Osteocyte (in vitro differentiated cells): Measurements from ENCODE around the gene TBC1D28. TPM values are rescaled to one million over a fixed set of nuclear protein-coding genes. Genes with fewer than 3 reads are reported as not detected.
"Not testable (repeated sequence)": the region's sequence is repeated elsewhere in the genome, so short reads cannot be mapped to it uniquely, and the experiment has no call there.

Experiments
- DNase-seq: peaks from one replicate; pipeline ENCODE4 v3.0.0; 2021; ENCODE audit warnings: mixed read lengths; ENCODE audit not compliant: unreplicated experiment; ENCODE audit errors: extremely low spot score
- H3K27ac Mint-ChIP-seq: one replicate; pipeline ENCODE4 v1.8.0; 2021; ENCODE audit warnings: mild to moderate bottlenecking, mixed read lengths; ENCODE audit not compliant: unreplicated experiment
- H3K27me3 Mint-ChIP-seq: one replicate; pipeline ENCODE4 v1.8.0; 2021; ENCODE audit warnings: mixed read lengths; ENCODE audit not compliant: unreplicated experiment
- H3K36me3 Mint-ChIP-seq: one replicate; pipeline ENCODE4 v1.8.0; 2021; ENCODE audit warnings: mixed read lengths; ENCODE audit not compliant: unreplicated experiment
- H3K4me1 Mint-ChIP-seq: one replicate; pipeline ENCODE4 v1.8.0; 2021; ENCODE audit warnings: mixed read lengths; ENCODE audit not compliant: unreplicated experiment
- H3K4me3 Mint-ChIP-seq: one replicate; pipeline ENCODE4 v1.8.0; 2021; ENCODE audit warnings: mild to moderate bottlenecking, moderate library complexity, mixed read lengths; ENCODE audit not compliant: unreplicated experiment
- H3K9me3 Mint-ChIP-seq: one replicate; pipeline ENCODE4 v1.8.0; 2021; ENCODE audit warnings: mixed read lengths; ENCODE audit not compliant: unreplicated experiment
- CTCF ChIP-seq: fragments of 200-600 bp; sonication (generic); IDR thresholded peaks from 2 replicates; pipeline ENCODE4 v1.5.0; 2021; ENCODE audit warnings: antibody characterized with exemption, mild to moderate bottlenecking, moderate library complexity
- total RNA-seq: library from RNA; stranded (reverse); gene quantifications from 2 replicates; pipeline ENCODE4 v1.2.1, GENCODE V29; 2021

TBC1D28 gene
- total RNA-seq, 1 donor from 2014 or later, result not detected

DNA sequence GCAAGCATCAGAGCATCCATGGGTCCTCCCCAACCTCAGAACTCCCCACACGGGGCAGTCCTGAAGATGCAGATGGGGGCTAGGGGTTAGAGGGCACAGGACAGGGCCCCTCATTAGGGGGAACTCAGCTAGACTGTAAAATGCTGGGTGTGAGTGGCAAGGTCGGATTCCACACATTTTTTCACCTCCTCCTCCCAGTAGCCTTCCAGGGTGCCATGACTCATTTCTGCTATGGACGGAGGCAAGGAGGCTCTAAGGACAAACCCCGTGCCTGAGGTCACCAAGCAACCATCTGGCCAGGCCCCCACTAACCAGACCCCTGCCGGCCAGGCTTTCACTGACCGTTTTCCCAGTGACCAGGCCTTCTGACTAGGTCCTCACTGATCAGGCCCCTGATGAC lies 1.1 kb downstream of the TBC1D28 start:
- not testable (repeated sequence) for H3K27ac Mint-ChIP-seq, H3K27me3 Mint-ChIP-seq, DNase-seq, H3K9me3 Mint-ChIP-seq, H3K36me3 Mint-ChIP-seq, H3K4me1 Mint-ChIP-seq, H3K4me3 Mint-ChIP-seq

GRCh38 chr17:18638357-18638756 lies 5.8 kb downstream of the TBC1D28 start:
- H3K4me3 Mint-ChIP-seq, H3K36me3 Mint-ChIP-seq, DNase-seq, H3K9me3 Mint-ChIP-seq, H3K27me3 Mint-ChIP-seq, H3K4me1 Mint-ChIP-seq, H3K27ac Mint-ChIP-seq: not testable (repeated sequence)

GRCh38 chr17:18636237-18636636 lies 8.0 kb downstream of the TBC1D28 start:
- H3K27me3 Mint-ChIP-seq, H3K36me3 Mint-ChIP-seq, H3K4me1 Mint-ChIP-seq, H3K4me3 Mint-ChIP-seq, H3K9me3 Mint-ChIP-seq, H3K27ac Mint-ChIP-seq, DNase-seq: not testable (repeated sequence)

DNA sequence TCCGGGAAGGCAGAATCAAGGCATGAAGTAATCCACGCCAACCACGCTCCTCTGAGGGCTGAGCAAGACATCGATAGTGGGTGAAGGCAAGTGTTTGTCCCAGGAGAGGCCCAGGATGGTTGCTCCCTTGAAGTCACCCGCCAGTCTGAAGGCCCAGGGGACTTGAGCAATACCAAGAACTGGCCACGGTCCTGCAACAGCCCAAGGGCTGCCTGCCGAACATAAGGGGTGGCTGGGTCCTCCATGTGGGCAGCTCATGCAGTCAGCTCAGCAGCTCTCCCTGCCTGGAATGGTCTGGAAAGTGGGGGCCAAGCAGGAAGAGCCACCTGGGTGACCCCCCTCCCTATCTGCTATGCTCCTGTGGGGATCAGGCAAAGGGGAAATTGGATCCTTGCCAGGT lies 8.4 kb downstream of the TBC1D28 start:
- H3K4me1 Mint-ChIP-seq, H3K27me3 Mint-ChIP-seq, H3K9me3 Mint-ChIP-seq, H3K27ac Mint-ChIP-seq, H3K36me3 Mint-ChIP-seq, DNase-seq, H3K4me3 Mint-ChIP-seq: not testable (repeated sequence)

- not testable (repeated sequence) for H3K9me3 Mint-ChIP-seq, H3K4me3 Mint-ChIP-seq, H3K27ac Mint-ChIP-seq, H3K4me1 Mint-ChIP-seq, DNase-seq, H3K27me3 Mint-ChIP-seq, H3K36me3 Mint-ChIP-seq
These were observed 9.5 kb downstream of the TBC1D28 start for GRCh38 chr17:18634550-18635263.

GRCh38 chr17:18626152-18626870 lies 17.9 kb downstream of the TBC1D28 start:
- peaks cover 8% of the 10 kb centered on the region for H3K27me3 Mint-ChIP-seq
- DNase-seq, result peak; percentile 65

DNA sequence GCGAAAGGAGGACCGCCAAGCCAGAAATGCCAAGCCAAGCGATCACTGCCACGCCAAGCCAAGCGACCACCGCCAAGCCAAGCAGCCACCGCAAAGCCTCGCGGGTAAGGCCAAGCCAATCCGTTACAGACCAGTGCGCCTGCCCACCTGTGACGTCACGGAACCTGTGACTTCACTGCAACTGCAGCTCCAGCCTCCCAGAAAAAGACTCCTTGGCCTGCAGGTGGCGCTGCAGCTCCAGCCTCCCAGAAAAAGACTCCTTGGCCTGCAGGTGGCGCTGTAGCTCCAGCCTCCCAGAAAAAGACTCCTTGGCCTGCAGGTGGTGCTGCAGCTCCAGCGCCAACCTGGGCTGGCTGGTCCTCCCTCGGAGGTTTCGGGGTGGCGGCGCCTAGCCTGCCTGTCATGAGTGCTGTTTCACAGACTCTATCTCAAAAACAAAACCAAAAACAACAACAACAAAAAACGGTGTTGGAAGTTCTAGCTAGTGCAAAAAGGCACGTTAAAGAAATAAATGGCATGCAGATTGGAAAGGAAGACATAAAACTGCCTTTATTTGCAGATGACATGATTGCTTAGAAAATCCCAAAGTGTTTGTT lies 18.6 kb downstream of the TBC1D28 start:
- H3K9me3 Mint-ChIP-seq, H3K36me3 Mint-ChIP-seq, H3K4me3 Mint-ChIP-seq, H3K27ac Mint-ChIP-seq, H3K27me3 Mint-ChIP-seq, H3K4me1 Mint-ChIP-seq: not testable (repeated sequence)
- TF ChIP-seq CTCF, result peak; percentile 68
- DNase-seq, result peak; percentile 81

More at GRCh38 chr17:18626152-18626870, 17.9 kb downstream of the TBC1D28 start:
- no peak for TF ChIP-seq CTCF
- no peak overlapping the region for H3K4me3 Mint-ChIP-seq
- H3K9me3 Mint-ChIP-seq, result no peaks in the 10 kb centered on the region
- no peaks in the 10 kb centered on the region for H3K36me3 Mint-ChIP-seq
- H3K27ac Mint-ChIP-seq, result no peak overlapping the region
- no peaks in the 10 kb centered on the region for H3K4me1 Mint-ChIP-seq

DNA sequence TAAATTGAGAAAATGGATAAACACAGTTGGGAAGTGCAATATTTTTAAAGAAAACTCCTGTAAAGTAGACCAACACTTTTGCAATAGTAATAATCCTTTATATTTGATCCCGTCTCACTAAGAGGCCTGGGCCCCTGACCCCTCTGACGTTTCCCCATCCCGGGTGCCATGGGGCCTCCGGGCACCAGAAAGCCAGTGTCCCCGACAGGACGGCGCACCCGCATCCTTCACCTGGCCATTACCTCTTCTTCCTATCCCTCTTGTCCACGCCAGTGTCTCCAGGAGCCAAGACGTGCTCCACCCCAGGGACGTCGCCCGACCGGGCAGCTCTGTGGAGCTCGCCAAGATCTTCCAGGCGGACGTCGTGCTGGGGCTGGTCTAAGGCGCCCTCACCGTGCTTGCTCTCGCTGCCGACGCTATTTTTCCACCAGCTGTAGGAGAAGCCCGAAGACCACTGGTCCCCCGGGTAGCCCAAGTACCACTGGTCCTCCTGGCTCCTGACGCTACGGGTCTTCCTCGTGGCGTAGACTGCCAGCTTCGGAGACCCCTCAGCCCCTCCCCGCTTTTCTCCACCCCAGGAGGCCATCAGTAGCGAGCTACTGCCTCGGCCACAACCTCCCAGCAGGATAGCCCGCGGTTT lies 19.2 kb downstream of the TBC1D28 start:
- H3K4me3 Mint-ChIP-seq, result not testable (repeated sequence)

DNA sequence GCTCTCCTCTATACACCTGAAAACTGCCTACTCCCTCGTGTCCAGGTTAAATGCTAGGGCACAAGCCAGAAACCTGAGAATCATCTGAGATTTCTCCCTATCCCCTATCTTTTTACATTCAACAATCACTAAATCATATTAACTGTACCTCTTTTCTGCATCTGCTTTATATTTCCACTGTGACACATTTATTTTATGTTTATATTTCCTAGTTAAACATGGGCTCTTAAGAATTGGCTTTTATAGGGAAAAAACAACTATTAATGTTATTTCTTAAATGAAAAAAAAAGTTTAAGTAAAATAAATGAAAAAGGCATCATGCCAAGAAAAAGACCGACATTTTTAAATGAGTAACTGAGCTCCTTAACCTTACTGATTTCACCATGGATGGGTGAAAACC lies 26.6 kb downstream of the TBC1D28 start:
- DNase-seq, H3K27ac Mint-ChIP-seq, H3K36me3 Mint-ChIP-seq, H3K4me3 Mint-ChIP-seq, H3K4me1 Mint-ChIP-seq, H3K9me3 Mint-ChIP-seq: not testable (repeated sequence)
- peaks cover 19% of the 10 kb centered on the region for H3K27me3 Mint-ChIP-seq

More for the DNA sequence above, 19.2 kb downstream of the TBC1D28 start:
- not testable (repeated sequence) for H3K4me1 Mint-ChIP-seq, H3K36me3 Mint-ChIP-seq, H3K27me3 Mint-ChIP-seq, H3K9me3 Mint-ChIP-seq, H3K27ac Mint-ChIP-seq
- peak; percentile 66 for DNase-seq

DNA sequence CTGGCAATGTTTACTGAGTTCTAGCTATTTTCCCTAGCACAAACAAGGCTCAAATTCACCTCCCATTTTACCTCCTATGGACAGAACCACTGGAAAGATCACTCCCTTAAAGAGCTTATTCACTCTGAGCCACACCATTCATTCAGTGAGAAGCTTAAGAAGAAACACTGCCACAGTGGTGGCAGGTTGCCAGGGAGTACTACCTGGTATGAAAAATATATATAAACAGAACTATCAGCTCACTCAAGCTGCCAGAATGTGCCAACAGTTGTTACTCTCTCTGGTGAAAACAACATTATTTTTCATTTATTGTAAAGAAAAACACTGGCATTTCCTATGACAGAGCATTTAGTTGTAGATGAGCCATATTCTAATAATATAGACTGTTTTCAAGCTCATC lies 31.2 kb downstream of the TBC1D28 start:
- peaks cover 34% of the 10 kb centered on the region for H3K27me3 Mint-ChIP-seq
- not testable (repeated sequence) for H3K36me3 Mint-ChIP-seq, H3K9me3 Mint-ChIP-seq, H3K4me1 Mint-ChIP-seq, DNase-seq, H3K27ac Mint-ChIP-seq, H3K4me3 Mint-ChIP-seq
